ENCODE results near the gene LUM. TPM values are rescaled to one million over a fixed set of nuclear protein-coding genes. Genes with fewer than 3 reads are reported as not detected.

The LUM gene
- total RNA-seq, 6 donors from 2014 or later, result 51.3 to 281 (median 158) TPM

GRCh38 chr12:91074851-91075250 lies 36.4 kb downstream of the LUM start:
- no peak for DNase-seq
- 62 to 72% methylated on average over 1 of the region's 1 CpG for WGBS, 2 donors
- Histone ChIP-seq H3K9me3 (no peaks in the 10 kb centered on the region), H3K36me3 (no peaks in the 10 kb centered on the region), H3K4me3 (no peak overlapping the region), H3K27me3 (no peaks in the 10 kb centered on the region), H3K27ac (peak overlapping the region in 1 of 4 donors; percentile 34), H3K4me1 (no peaks in the 10 kb centered on the region)
- TF ChIP-seq, protein P1, sequence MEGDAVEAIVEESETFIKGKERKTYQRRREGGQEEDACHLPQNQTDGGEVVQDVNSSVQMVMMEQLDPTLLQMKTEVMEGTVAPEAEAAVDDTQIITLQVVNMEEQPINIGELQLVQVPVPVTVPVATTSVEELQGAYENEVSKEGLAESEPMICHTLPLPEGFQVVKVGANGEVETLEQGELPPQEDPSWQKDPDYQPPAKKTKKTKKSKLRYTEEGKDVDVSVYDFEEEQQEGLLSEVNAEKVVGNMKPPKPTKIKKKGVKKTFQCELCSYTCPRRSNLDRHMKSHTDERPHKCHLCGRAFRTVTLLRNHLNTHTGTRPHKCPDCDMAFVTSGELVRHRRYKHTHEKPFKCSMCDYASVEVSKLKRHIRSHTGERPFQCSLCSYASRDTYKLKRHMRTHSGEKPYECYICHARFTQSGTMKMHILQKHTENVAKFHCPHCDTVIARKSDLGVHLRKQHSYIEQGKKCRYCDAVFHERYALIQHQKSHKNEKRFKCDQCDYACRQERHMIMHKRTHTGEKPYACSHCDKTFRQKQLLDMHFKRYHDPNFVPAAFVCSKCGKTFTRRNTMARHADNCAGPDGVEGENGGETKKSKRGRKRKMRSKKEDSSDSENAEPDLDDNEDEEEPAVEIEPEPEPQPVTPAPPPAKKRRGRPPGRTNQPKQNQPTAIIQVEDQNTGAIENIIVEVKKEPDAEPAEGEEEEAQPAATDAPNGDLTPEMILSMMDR (IDR thresholded peaks at IDR 0.05), result no peak
- TF ChIP-seq EP300 (IDR thresholded peaks at IDR 0.05), result no peak
- TF ChIP-seq POLR2A (IDR thresholded peaks at IDR 0.05), result no peak
- no peak for TF ChIP-seq POLR2AphosphoS5 (IDR thresholded peaks at IDR 0.05)
- no peak for ATAC-seq (ENCODE audit: low FRiP score in 2 of 2)

GRCh38 chr12:91074154-91074709 lies 37.1 kb downstream of the LUM start:
- 68 to 71% methylated on average over 6 of the region's 6 CpGs for WGBS, 2 donors
- no peak for TF ChIP-seq POLR2A (IDR thresholded peaks at IDR 0.05)
- DNase-seq (no peak), ATAC-seq (ENCODE audit: low FRiP score in 2 of 2) (peak in 1 of 2 donors; percentile 50)
- no peaks in the 10 kb centered on the region for H3K27me3 ChIP-seq
- H3K4me3 ChIP-seq, result no peak overlapping the region
- peak overlapping the region in 2 of 4 donors; percentile 17 to 34 for H3K27ac ChIP-seq
- H3K4me1 ChIP-seq, result no peaks in the 10 kb centered on the region
- H3K36me3 ChIP-seq, result no peaks in the 10 kb centered on the region
- H3K9me3 ChIP-seq, result no peaks in the 10 kb centered on the region

GRCh38 chr12:91073426-91073825 lies 37.9 kb downstream of the LUM start:
- Histone ChIP-seq H3K36me3 (no peaks in the 10 kb centered on the region), H3K27ac (peak overlapping the region in 1 of 4 donors; percentile 4), H3K4me1 (no peaks in the 10 kb centered on the region), H3K4me3 (no peak overlapping the region), H3K27me3 (no peaks in the 10 kb centered on the region), H3K9me3 (no peaks in the 10 kb centered on the region)
- DNase-seq (no peak), ATAC-seq (ENCODE audit: low FRiP score in 2 of 2) (no peak)
- TF ChIP-seq EP300 (IDR thresholded peaks at IDR 0.05), result no peak
- TF ChIP-seq POLR2AphosphoS5 (IDR thresholded peaks at IDR 0.05), result no peak
- no peak for TF ChIP-seq POLR2A (IDR thresholded peaks at IDR 0.05)
- TF ChIP-seq, protein P1 (IDR thresholded peaks at IDR 0.05), result no peak

GRCh38 chr12:91072931-91073330 lies 38.4 kb downstream of the LUM start:
- TF ChIP-seq EP300 (IDR thresholded peaks at IDR 0.05), result no peak
- TF ChIP-seq POLR2A (IDR thresholded peaks at IDR 0.05), result no peak
- no peak for TF ChIP-seq POLR2AphosphoS5 (IDR thresholded peaks at IDR 0.05)
- TF ChIP-seq, protein P1 (IDR thresholded peaks at IDR 0.05), result no peak
- no peaks in the 10 kb centered on the region for H3K9me3 ChIP-seq
- no peaks in the 10 kb centered on the region for H3K36me3 ChIP-seq
- H3K4me3 ChIP-seq, result no peak overlapping the region
- no peaks in the 10 kb centered on the region for H3K4me1 ChIP-seq
- H3K27me3 ChIP-seq, result no peaks in the 10 kb centered on the region
- ATAC-seq (ENCODE audit: low FRiP score in 2 of 2) (no peak), DNase-seq (no peak)
- WGBS, 2 donors, result 69 to 78% methylated on average over 2 of the region's 2 CpGs
- H3K27ac ChIP-seq, result no peak overlapping the region

- no peak overlapping the region for H3K4me3 ChIP-seq
Observed at GRCh38 chr12:91070936-91071335, 40.4 kb downstream of the LUM start.

More at GRCh38 chr12:91070936-91071335, 40.4 kb downstream of the LUM start:
- no peak overlapping the region for H3K27ac ChIP-seq
- no peaks in the 10 kb centered on the region for H3K27me3 ChIP-seq
- H3K9me3 ChIP-seq, result no peaks in the 10 kb centered on the region
- H3K4me1 ChIP-seq, result no peaks in the 10 kb centered on the region
- ATAC-seq (ENCODE audit: low FRiP score in 2 of 2), result no peak
- no peaks in the 10 kb centered on the region for H3K36me3 ChIP-seq
- TF ChIP-seq, protein P1 (IDR thresholded peaks at IDR 0.05), result no peak
- TF ChIP-seq EP300 (IDR thresholded peaks at IDR 0.05) (no peak), POLR2AphosphoS5 (IDR thresholded peaks at IDR 0.05) (no peak), POLR2A (IDR thresholded peaks at IDR 0.05) (no peak)
- DNase-seq, result no peak

All from upper lobe of left lung (tissue), 6 donors.